Femur (tissue), 1 donor: Measurements from ENCODE around the gene C17orf114.

Source experiments
- DNase-seq: peaks from one replicate; pipeline ENCODE4 v3.0.0-alpha.2; 2017

C17orf114 gene

DNA sequence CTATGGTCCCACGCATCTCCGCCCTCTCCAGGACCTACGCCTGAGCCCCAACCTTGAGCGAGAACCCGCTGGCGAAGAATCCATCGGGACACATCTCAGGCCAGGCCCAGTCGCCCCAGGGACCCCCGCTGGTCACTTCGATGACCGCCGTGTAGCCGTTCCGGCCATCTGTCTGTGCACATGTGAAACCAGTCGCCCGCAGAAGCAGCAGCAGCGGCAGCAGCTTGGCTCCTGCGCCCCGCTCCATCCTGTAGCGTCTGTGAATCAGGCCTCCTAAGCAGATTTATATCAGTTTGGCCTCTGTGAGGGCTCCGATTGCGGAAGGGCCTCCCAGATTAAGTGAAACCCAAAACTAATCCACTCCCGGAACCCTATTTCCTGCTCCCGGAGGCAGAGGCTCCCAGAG lies 16.0 kb downstream of the C17orf114 start, which contains the start of gene VMO1:
Gene VMO1 (minus strand): TSS at position 259 of the 406 bp plus-strand sequence. CDS start 12 bp downstream, at position 247.
- no peak for DNase-seq

DNA sequence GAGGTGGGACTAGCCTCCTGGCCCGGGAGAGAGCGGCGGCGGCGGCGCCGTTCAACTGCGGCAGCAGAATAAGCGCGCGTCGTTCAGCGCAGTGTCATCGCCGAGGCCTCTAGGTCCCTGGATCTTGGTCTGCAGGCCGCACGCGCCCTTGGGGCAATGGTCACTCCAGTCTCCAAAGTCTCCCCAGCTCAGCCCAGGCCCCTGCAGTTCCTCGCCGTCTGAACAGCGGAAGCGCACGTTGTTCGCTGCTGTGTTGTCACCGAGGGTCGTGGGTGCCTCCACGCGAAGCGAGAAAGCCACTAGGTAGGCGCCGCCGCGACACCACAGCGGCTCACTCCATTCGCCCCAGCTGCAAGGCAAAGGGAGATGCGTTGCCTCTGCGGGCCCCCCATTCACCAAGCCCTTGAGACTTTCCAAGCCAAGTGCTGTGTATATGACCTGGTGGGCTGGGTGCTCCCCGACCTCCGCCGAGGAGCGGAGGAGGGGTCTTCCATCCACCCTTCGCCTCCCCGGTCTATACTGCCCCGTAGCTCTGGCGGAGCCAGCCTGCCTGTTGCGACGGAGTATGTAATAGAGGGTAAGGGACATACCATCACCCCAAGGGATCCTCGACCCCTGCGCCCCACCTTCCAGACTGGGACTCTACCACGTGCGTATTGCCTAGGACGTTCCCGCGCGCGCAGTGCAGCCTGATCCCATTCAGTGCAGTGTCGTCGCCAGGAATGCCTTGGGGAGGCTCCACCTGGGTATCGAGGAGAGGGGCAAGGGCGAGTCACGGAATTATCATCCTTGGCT lies 16.6 kb downstream of the C17orf114 start:
- no peak for DNase-seq

DNA sequence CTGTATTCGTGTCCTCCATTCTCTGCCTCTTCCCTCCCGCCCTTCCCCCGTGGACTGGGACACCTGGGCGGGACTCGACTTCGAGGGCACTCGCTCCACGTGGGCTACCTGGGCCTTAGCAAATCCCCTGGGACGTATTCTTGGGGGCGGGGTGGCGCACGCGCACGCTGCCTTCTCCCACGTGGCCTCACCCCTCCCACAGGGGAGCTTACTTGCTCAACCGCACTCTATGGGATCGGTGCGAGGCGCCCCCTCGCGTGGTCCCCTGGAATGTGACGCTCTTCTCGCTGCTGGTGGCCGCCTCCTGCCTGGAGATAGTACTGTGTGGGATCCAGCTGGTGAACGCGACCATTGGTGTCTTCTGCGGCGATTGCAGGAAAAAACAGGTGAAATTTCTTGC lies 19.5 kb downstream of the C17orf114 start:
- DNase-seq = no peak

DNA sequence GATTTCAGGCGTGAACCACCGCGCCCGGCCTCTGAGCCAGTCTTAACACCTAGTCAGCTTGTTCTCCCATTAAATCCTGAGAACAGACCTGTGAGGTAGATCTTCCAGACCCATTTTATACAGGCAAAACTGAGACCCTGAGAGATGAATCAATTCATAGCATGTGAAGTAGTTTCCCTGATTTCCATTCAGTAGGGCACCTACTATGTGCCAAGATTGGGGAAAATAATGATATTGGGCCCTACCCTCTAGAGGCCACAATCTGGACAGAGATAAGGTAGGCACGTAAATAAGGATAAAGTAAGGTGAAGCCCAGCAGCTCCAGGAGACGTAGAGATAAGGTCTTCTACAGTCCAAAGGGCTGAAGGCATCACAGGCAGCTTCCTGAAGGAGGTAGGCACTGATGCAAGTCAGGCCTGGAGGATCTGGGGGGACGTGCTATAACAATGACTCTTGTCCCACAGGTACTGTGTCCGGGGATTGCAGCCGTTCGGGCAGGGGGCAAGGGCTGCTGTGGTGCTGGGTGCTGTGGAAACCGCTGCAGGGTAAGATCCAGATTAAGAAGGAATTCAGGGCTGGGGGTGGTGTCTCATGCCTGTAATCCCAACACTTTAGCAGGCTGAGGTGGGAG lies 21.7 kb downstream of the C17orf114 start:
- no peak for DNase-seq

DNA sequence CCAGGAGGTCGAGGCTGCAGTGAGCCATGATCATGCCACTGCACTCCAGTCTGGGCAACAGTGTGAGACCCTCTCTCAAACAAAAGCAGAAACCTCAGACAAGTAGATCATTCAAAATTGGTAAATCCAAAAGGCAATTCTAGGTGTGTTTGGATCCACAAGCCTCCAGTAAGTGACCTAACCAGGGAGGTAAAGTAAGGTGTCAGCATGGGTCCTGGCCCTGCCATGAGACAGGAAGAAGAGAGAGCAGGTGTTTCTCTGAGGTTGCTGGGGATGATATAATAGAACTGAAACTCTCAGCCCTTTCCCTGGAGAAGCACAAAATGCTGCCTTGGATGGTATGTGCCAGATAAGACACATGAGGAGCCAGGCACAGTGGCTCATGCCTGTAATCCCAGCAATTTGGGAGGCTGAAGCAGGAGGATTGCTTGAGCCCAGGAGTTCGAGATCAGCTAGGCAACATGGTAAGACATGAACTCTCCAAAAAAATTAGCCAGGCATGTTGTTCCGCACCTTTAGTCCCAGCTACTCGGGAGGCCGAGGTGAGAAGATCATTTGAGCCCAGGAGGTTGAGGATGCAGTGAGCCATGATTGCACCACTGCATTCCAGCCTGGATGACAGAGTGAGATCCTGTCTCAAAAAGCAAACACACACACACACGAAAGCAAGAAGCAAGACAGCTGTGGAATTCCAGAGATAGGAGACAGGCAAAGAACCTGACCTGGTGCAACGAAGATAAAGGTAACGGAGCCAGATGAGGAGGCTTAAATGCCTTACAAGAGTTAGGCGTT lies 24.0 kb downstream of the C17orf114 start:
- no peak for DNase-seq

DNA sequence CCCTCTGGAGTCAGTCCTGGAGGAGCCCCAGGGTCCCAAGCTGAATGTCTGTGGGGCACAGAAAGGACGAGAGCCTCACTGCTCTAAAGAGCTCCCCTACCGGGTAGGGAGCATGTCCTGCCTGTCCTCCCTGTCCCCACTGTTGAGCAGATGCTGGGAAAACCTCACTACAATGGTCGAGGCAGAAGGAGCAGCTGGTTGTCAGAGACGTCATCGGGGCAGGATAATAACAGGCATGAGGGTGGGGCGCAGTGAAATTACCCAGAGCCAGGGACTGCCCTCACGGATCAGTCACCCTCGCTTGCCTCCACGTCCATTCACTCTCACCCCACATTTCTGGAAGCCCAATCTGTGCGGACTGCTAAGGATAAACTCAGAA lies 29.9 kb downstream of the C17orf114 start:
- DNase-seq = no peak

DNA sequence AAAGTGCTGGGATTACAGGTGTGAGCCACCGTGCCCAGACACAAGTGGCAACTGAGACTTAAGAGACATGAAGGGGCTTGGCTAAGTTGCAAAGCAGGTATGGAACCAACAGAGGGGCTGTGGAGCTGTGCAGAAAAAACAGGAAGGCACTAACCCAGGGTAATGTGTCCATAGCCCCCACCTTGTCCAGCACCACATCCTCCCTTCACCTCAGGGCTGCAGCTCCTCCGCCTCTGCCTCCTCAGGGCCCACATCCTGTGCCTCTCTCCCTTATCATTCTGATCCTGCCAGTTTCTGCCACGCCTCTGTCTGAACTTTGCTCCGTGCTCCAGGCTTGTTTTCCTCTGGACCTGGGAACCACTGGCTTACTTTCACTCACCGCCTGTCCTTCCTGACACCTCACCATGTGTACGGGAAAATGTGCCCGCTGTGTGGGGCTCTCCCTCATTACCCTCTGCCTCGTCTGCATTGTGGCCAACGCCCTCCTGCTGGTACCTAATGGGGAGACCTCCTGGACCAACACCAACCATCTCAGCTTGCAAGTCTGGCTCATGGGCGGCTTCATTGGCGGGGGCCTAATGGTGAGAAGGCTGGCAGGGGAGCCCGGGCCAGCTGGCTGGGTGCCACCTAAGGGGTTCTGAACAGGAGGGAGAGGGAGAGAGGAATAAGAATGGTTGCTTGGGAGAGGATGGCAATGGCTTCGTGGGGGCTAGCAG lies 30.5 kb downstream of the C17orf114 start, which contains the start of gene TM4SF5:
Gene TM4SF5 (plus strand): TSS at position 368 of the 716 bp plus-strand sequence. CDS start 37 bp downstream, at position 405.
- DNase-seq = no peak

DNA sequence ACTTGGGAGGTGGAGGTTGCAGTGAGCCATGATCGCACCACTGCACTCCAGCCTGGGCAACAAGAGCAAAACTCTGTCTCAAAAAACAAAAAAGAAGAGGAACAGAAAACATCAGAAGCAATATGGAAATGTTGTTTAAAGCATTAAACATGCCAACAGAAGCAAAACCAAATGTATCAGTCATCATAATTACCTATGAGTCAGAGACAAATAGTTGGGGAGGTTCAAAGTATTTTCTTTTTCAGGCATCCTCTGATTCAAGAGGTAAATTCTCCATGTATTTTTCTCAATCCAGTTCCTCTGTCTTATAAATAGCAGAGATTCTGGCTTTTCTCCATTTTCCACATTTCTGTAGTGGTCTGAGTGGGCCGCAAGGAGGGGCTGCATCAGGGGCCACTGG lies 32.5 kb downstream of the C17orf114 start:
- no peak for DNase-seq

DNA sequence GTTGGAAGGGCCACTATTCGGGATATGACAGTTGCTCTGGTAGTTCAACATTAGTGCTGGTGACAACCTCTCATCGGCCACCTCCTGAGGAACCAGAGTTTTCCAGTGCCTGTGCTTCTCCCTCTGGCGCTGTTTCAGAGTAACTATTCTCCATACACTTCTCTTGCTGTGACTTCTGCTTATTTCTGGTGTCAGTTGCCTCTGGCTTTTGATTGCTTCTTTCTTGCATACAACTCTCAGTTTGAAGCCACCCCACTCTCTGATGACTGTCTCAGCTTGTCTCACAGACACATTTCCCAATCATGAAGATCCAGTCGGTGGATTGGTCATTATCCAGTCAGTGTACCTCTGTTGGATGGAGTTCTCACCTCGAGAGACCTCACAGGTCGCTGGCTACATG lies 33.8 kb downstream of the C17orf114 start:
- no peak for DNase-seq

DNA sequence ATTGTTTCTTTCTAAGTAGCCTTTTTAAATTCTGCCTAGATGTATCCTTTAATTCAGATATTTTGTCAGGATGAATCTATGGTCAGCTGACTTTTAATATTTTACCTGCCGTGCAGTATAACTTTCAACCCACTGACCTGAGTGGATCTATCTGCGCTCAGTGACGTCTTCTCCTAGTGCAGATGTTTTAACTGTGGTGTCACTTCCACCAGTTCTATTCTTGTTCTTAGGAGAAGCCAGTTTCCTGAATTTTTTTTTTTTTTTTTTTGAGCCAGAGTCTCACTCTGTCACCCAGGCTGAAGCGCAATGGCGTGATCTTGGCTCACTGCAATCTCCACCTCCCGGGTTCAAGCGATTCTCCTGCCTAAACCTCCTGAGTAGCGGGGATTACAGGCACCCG lies 35.4 kb downstream of the C17orf114 start:
- no peak for DNase-seq

DNA sequence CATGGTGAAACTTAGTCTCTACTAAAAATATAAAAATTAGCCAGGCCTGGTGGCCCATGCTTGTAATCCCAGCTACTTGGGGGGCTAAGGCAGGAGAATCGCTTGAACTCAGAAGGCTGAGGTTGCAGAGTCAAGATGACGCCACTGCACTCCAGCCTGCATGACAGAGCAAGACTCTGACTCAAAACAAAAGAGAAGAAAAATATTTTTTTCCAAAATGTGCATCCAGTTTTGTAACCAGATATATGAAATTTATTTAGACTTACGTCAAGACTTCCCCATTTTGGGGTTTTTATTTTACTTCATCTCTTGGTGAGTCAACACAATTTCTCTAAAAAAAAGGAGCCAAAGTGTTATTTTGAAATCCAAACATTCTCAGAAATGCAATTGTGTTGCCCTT lies 35.9 kb downstream of the C17orf114 start:
- no peak for DNase-seq

DNA sequence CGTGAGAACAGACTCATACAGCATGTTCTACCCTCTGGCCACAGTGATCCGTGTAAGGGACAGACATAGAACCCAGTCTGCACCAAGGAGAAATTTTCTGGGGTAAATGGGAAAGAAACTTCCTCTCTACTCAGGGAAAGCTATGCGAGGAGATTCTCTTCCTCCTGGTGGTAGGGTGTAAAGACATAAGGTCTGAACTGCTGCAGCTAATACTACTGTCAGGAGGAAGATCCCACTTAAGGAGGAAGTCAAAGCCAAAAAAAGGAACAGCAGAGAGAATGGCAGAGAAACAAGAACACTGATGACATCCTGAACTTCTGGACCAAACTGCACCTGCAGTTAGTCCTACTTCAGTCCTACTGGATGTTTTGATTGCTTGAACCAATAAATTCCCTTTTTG lies 37.5 kb downstream of the C17orf114 start:
- DNase-seq = no peak

DNA sequence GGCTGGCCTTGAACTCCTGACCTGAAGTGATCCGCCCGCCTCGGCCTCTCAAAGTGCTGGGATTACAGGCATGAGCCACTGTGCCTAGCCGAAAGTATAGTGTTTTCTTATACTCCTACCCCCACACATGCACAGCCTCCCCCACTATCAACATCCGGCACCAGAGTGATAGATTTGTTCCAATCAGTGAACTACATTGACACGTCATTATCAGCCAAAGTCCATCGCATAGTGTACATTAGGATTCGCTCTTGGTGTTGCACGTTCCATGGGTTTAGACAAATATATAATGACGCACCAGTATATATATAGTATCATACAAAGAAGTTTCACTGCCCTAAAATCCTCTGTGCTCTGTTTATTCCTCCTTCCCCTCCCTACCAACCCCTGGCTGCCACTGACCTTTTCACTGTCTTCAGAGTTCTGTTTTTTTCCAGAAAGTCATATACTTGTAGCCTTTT lies 42.3 kb downstream of the C17orf114 start:
- DNase-seq = no peak

DNA sequence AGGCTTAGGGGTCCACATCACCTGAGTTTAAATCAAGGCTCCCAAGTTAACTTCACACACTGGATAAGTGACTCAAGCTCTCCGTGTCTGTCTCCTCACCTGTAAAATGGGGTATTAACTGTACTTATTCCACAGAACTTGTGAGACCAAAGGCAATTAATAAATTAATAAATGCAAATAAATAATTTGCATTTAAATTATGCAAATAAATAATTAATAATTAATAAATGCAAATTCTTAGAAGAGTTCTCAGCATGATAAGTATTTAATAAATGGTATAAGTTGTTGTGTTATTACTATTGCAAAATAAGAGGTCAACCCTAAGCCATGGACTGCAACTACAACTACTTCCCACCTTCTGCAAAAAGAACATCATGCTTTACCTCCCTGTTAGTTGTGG lies 48.7 kb downstream of the C17orf114 start:
- no peak for DNase-seq

DNA sequence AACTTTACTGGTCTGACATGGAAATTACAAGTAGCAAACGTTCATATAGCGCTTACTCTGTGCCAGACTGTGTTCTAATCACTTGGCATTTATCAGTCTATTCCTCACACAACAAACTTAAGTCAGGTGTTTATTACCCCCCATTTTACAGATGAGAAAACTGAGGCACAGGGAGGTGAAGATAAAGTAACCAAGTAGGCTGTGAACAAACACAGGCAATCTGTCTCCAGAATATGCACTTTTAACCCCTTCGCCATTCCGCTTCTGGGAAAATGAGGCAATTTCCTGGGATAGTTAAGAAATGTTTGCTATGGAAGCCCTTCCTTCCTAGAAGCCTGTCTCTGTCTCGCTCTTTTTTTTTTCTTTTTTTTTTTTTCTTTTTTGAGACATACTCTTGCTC lies 50.2 kb downstream of the C17orf114 start:
- no peak for DNase-seq
